BLaER1 treated with 17β-estradiol and CSF1 and Interleukin-3, amounts not matched to agents 10 nM and 100 nM (cell line): Measurements from ENCODE around the gene CLSTN3.

Experiments used
- H3K27ac ChIP-seq, 11 experiments: shearing (Covaris generic); formaldehyde crosslinking; 2 replicates each; pipeline ENCODE4 v1.8.1; 2022
- H3K27me3 ChIP-seq, 11 experiments: shearing (Covaris generic); formaldehyde crosslinking; 2 replicates each; pipeline ENCODE4 v1.8.1; 2022
- H3K36me3 ChIP-seq, 11 experiments: shearing (Covaris generic); formaldehyde crosslinking; 2 replicates each; pipeline ENCODE4 v1.8.1; 2022
- H3K4me1 ChIP-seq, 10 experiments: shearing (Covaris generic); formaldehyde crosslinking; 2 replicates each; pipeline ENCODE4 v1.8.1; 2022
- H3K4me2 ChIP-seq, 11 experiments: shearing (Covaris generic); formaldehyde crosslinking; 2 replicates each; pipeline ENCODE4 v1.8.1; 2022
- H3K4me3 ChIP-seq, 10 experiments: shearing (Covaris generic); formaldehyde crosslinking; 2 replicates each; pipeline ENCODE4 v1.8.1; 2022
- H3K9ac ChIP-seq, 11 experiments: shearing (Covaris generic); formaldehyde crosslinking; 2 replicates each; pipeline ENCODE4 v1.8.1; 2022
- H3K9me3 ChIP-seq, 11 experiments: shearing (Covaris generic); formaldehyde crosslinking; replicated peaks in 1 of 11; 2 replicates each; pipeline ENCODE4 v1.8.1; 2022
- H4K20me1 ChIP-seq, 11 experiments: shearing (Covaris generic); formaldehyde crosslinking; 2 replicates each; pipeline ENCODE4 v1.8.1; 2022
- Cebpa-rat ChIP-seq, 11 experiments: shearing (Covaris generic); IDR thresholded peaks; 2 replicates each; pipeline ENCODE4 v1.8.1; 2022

CLSTN3 gene

DNA sequence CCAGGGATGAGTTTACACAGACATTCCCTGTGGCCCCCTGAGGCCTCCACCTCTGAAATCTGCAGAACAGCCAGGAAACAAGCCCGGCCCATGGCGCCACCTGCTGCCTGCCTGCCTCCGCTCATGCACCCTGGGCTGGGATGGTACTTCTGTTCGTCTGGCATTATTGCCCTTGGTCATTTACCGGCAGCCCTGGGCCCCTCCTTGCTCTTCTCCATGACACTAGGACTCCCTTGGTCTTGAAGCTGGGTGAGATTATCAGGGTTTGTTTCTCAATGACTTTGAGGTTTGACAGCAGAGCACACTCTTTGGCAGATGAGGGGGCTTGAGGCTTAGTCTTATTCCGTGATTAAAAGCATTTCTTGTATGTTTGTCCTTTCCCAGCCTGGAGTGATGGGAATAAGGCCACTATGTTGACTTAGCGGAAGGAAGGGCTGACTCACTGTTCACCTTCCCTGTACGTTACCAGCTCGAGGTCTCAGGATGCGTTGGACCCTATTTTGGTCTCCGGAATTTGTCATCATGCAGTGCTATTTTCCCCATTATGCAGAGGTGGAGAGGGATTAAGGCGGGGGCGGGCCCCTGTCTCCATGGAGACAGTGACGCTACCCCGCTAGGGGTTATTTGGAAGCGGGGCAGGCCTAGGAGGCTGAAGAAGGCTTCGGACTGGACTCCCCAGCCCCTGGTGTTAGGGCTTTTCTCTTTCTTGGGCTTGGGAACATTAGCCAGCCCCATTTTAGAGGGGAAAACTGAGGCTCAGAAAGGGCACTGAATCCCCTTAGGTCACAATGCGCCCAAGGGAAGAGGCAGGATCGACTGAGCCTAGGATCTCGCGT is 58.6 kb downstream of the CLSTN3 start:
- Histone ChIP-seq H3K9ac (peak overlapping the region; percentile 79 to 90 (median 85)), H3K27ac (peak overlapping the region; percentile 77 to 93 (median 85))

DNA sequence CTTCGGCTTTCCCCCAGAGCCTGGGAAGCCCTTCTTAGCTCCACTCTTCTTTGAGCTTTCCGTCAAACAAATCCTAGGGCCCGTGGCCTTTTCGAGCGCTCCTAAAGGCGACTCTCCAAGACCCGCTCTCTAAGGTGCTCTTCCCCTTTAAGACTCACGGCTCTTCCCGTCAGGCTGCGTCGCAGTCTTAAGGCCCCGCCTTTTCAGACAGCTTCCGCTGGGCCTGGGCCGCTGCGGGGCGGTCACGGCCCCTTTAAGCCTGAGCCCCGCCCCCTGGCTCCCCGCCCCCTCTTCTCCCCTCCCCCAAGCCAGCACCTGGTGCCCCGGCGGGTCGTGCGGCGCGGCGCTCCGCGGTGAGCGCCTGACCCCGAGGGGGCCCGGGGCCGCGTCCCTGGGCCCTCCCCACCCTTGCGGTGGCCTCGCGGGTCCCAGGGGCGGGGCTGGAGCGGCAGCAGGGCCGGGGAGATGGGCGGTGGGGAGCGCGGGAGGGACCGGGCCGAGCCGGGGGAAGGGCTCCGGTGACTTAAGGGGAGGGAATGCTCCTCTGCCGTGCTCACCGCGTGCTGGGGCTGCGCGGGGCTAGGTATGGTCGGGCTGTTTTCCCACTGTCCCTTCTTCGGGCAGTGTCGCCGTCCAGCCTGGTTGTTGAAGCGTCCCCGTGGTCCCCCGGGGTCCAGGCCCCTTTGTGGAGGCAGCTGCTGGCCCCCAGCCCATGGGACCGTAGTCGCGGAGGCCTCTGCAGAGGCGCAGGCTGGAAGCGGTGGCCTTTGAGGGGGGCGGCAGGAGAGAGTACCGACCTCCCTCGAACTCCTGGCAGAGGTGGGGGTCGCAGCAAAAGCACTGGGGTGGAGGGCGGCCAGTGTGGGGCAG is 59.5 kb downstream of the CLSTN3 start, which contains the start of gene PEX5:
PEX5 (plus strand) TSS at position 289 of the 870 bp plus-strand sequence. CDS start 692 bp downstream, outside the sequence.
- H3K27ac ChIP-seq = peak within 1 kb of the TSS; percentile 77 to 93 (median 87)
- no peaks in the 10 kb centered on the region for H3K27me3 ChIP-seq
- H4K20me1 ChIP-seq = no peaks in the 10 kb centered on the region
- H3K4me1 ChIP-seq = peaks cover 25 to 40% (median 32%) of the 10 kb centered on the region in 10 experiments
- H3K4me2 ChIP-seq = peak within 1 kb of the TSS; percentile 92 to 99 (median 96)
- H3K9me3 ChIP-seq = no peaks in the 10 kb centered on the region
- no peak for TF ChIP-seq Cebpa-rat (IDR thresholded peaks at IDR 0.05)
- peak within 1 kb of the TSS; percentile 65 to 92 (median 85) for H3K4me3 ChIP-seq
- peaks cover 21 to 38% (median 36%) of the 10 kb centered on the region in 11 experiments for H3K36me3 ChIP-seq
- H3K9ac ChIP-seq = peak within 1 kb of the TSS; percentile 79 to 90 (median 85)

More for the DNA sequence above, 58.6 kb downstream of the CLSTN3 start:
- Histone ChIP-seq H4K20me1 (no peaks in the 10 kb centered on the region), H3K36me3 (peaks cover 17 to 29% (median 28%) of the 10 kb centered on the region in 11 experiments), H3K4me2 (peak overlapping the region; percentile 86 to 99 (median 95)), H3K27me3 (no peaks in the 10 kb centered on the region), H3K4me3 (peak overlapping the region; percentile 65 to 92 (median 85)), H3K9me3 (no peaks in the 10 kb centered on the region), H3K4me1 (peaks cover 25 to 40% (median 32%) of the 10 kb centered on the region in 10 experiments)
- TF ChIP-seq Cebpa-rat (IDR thresholded peaks at IDR 0.05) = no peak

DNA sequence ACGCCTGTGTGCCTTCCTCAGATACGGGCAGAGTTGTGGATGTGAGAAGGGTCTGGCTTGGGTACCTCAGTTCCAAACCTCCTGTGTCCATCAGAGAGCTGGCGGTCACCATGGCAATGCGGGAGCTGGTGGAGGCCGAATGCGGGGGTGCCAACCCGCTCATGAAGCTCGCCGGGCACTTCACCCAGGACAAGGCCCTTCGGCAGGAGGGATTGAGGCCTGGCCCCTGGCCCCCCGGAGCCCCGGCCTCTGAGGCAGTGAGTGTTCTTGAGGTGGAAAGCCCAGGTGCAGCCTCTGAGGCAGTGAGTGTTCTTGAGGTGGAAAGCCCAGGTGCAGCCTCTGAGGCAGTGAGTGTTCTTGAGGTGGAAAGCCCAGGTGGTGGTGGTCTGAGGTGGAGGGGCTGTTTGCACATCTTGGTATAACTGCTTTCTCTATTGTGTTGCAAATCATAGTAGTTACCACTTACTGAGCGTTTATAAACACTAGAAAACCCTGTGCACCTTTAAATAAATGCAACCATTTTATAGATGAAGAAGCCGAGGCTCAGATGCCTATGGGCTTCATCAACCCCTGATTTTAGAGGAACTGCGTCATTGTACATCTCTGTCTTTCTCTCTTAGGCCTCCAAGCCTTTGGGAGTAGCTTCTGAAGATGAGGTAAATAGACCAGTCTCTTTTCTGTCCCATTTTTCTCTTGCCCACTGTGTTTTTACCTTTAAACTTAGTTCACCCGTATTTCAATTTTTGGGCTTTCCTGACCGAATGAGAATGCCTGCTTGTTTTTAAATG is 60.3 kb downstream of the CLSTN3 start:
- peaks cover 25 to 39% (median 32%) of the 10 kb centered on the region in 10 experiments for H3K4me1 ChIP-seq
- H3K27me3 ChIP-seq = no peaks in the 10 kb centered on the region
- H3K36me3 ChIP-seq = peaks cover 29 to 46% (median 44%) of the 10 kb centered on the region in 11 experiments
- no peak for TF ChIP-seq Cebpa-rat (IDR thresholded peaks at IDR 0.05)
- H3K27ac ChIP-seq = peak overlapping the region in 10 of 11 experiments; percentile 77 to 93 (median 88); a peak in 19 of 22 replicates
- H3K9ac ChIP-seq = peak overlapping the region; percentile 79 to 90 (median 85)
- H3K9me3 ChIP-seq = no peaks in the 10 kb centered on the region
- peak overlapping the region; percentile 65 to 92 (median 85) for H3K4me3 ChIP-seq
- peak overlapping the region; percentile 90 to 99 (median 95) for H3K4me2 ChIP-seq
- H4K20me1 ChIP-seq = no peaks in the 10 kb centered on the region

DNA sequence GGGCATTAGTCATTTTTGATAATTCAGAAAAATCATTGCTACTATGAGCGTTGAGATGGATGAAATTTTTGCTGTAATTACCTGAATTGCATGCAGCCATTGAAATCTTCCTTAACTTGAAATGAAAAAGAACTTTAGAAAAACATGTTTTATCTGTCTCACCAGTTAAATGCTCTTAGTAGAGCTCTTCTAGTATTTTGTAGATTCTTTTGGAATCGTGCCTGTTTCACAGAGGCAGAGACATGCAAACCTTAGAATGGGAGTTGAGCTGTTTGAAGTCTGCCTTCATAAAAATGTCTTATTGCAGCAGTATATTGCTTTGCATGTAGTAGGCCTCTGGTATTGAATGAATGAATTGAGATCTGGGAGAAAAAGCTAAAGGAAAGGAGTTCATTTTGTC is 63.5 kb downstream of the CLSTN3 start:
- no peak for TF ChIP-seq Cebpa-rat (IDR thresholded peaks at IDR 0.05)
- no peak overlapping the region for H3K4me2 ChIP-seq
- H4K20me1 ChIP-seq = no peaks in the 10 kb centered on the region
- no peak overlapping the region for H3K9ac ChIP-seq
- H3K4me1 ChIP-seq = peaks cover 17 to 25% (median 21%) of the 10 kb centered on the region in 10 experiments; a peak in 19 of 20 replicates
- H3K9me3 ChIP-seq = peaks cover 4 to 12% (median 8%) of the 10 kb centered on the region in 11 experiments; a peak in 19 of 22 replicates
- no peak overlapping the region for H3K27ac ChIP-seq
- H3K4me3 ChIP-seq = no peak overlapping the region
- H3K27me3 ChIP-seq = no peaks in the 10 kb centered on the region
- peaks cover 41 to 61% (median 59%) of the 10 kb centered on the region in 11 experiments for H3K36me3 ChIP-seq

DNA sequence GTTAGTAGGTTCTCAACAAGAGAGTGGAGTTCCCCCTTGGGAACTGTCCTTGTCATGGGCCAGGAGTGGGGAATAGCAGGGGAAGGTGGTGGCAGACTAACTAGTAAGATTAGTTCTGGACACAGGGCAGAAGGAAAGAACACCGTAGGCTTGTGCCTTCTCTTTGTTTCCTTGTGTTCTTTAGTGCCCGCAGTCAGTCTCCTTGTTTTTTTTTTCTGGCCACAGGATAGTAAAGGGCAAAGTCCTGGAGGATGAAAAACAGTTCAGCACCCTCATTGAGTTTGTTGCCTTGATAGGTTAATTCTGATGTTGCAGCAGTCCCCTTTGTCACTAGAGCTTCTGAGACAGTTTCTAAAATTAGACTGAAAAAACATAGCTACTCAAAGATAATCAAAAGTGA is 67.7 kb downstream of the CLSTN3 start:
- Histone ChIP-seq H3K9ac (no peak overlapping the region), H3K4me1 (no peaks in the 10 kb centered on the region), H4K20me1 (no peaks in the 10 kb centered on the region), H3K4me3 (no peak overlapping the region), H3K9me3 (peaks cover 7 to 28% (median 15%) of the 10 kb centered on the region in 11 experiments; a peak in 19 of 22 replicates), H3K36me3 (peaks cover 51 to 73% (median 67%) of the 10 kb centered on the region in 11 experiments), H3K4me2 (no peak overlapping the region), H3K27ac (no peak overlapping the region), H3K27me3 (no peaks in the 10 kb centered on the region)
- TF ChIP-seq Cebpa-rat (IDR thresholded peaks at IDR 0.05) = no peak

DNA sequence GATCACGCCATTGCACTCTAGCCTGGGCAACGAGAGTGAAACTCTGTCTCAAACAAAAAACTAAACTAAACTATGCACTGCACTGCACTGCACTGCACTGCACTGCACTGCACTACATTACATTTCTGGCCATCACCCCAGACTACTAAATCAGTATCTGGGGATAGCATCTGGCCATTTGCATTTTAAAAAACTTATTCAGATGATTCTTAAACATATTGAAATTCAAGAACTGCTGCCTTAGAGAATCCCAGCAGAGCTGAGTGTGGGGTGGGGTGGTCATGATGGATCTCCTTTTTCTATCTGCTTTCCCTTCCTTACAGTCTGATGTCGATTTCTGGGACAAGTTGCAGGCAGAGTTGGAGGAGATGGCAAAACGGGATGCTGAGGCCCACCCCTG is 72.9 kb downstream of the CLSTN3 start:
- Histone ChIP-seq H3K36me3 (peaks cover 69 to 89% (median 82%) of the 10 kb centered on the region in 11 experiments), H3K27me3 (no peaks in the 10 kb centered on the region), H3K9ac (no peak overlapping the region), H3K4me3 (no peak overlapping the region), H4K20me1 (no peaks in the 10 kb centered on the region), H3K4me2 (no peak overlapping the region), H3K4me1 (peaks cover 0 to 10% (median 0%) of the 10 kb centered on the region in 10 experiments; a peak in 3 of 20 replicates), H3K9me3 (peaks cover 7 to 24% (median 13%) of the 10 kb centered on the region in 11 experiments; a peak in 19 of 22 replicates), H3K27ac (no peak overlapping the region)
- no peak for TF ChIP-seq Cebpa-rat (IDR thresholded peaks at IDR 0.05)

DNA sequence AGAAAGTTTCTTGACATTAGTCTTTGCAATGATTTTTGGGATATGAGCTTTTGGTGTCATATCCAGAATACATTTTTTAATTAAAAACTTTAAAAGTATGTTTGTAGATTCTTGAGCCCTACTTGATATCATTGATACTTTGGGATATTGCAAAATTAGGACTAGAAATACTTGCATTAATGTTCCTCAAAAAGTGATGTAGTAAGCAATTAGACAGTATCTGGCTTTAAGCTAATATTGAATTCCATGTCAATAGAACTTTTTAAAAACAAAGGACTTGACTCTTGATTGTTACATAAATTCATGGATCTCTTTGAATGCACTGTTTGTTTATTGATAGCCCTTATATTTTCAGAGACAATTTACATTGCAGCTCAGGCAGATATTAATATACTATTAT is 74.9 kb downstream of the CLSTN3 start:
- Histone ChIP-seq H3K9ac (no peak overlapping the region), H3K27me3 (no peaks in the 10 kb centered on the region), H3K9me3 (peaks cover 0 to 24% (median 7%) of the 10 kb centered on the region in 11 experiments; a peak in 13 of 22 replicates), H3K36me3 (peaks cover 79 to 98% (median 91%) of the 10 kb centered on the region in 11 experiments), H3K4me3 (no peak overlapping the region), H4K20me1 (no peaks in the 10 kb centered on the region), H3K4me2 (no peak overlapping the region), H3K27ac (no peak overlapping the region), H3K4me1 (peaks cover 0 to 10% (median 0%) of the 10 kb centered on the region in 10 experiments; a peak in 3 of 20 replicates)
- TF ChIP-seq Cebpa-rat (IDR thresholded peaks at IDR 0.05) = no peak

DNA sequence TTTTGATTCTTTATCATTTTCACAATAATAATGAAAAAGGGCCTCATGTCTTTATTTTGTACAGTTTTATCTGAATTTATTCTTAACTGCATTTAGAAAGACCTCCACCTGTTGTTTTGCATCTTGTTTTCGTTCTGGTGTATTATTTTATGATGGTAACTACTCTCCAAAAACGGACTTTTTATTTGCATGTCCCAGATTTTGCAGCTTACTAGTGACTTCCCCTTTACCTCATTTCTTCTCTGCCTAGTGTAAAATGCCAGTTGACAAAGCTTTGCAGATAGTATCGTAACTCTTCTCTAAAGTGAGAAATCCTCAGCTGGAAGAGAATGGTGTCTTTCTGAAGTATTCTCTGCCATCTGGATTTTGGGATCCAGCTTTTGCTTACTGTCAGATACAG is 76.5 kb downstream of the CLSTN3 start:
- no peak for TF ChIP-seq Cebpa-rat (IDR thresholded peaks at IDR 0.05)
- no peak overlapping the region for H3K4me3 ChIP-seq
- peaks cover 0 to 10% (median 0%) of the 10 kb centered on the region in 10 experiments; a peak in 3 of 20 replicates for H3K4me1 ChIP-seq
- H3K9ac ChIP-seq = no peak overlapping the region
- no peaks in the 10 kb centered on the region for H3K27me3 ChIP-seq
- H3K27ac ChIP-seq = no peak overlapping the region
- peaks cover 86 to 100% (median 97%) of the 10 kb centered on the region in 11 experiments for H3K36me3 ChIP-seq
- H3K4me2 ChIP-seq = no peak overlapping the region
- peaks cover 0 to 31% (median 14%) of the 10 kb centered on the region in 11 experiments; a peak in 15 of 22 replicates for H3K9me3 ChIP-seq
- H4K20me1 ChIP-seq = no peaks in the 10 kb centered on the region
